ENCODE results near the gene OSBPL7.

- TF ChIP-seq CTCF (optimal IDR thresholded peaks at IDR 0.05 in 1 of 3, IDR thresholded peaks at IDR 0.05 in 1 of 3, conservative IDR thresholded peaks at IDR 0.05 in 1 of 3; ENCODE audit: extremely low read depth in 1 of 3, insufficient read depth in 2 of 3, low read length in 3 of 3) = no peak
- TF ChIP-seq EZH2 (IDR thresholded peaks at IDR 0.05; ENCODE audit: low read length) = no peak
Measured at GRCh38 chr17:47818002-47818695, 3.4 kb downstream of the OSBPL7 start.

Data from keratinocyte (primary cell).